ENCODE results near the gene MCCC2. TPM values are rescaled to one million over a fixed set of nuclear protein-coding genes. Genes with fewer than 3 reads are reported as not detected.
A peak's percentile ranks its signal among the peaks of the same experiment; 100 is the strongest.

The MCCC2 gene
- total and polyA plus RNA-seq, 2 of the 13 experiments (the other 11 are each of a cell fraction or from before 2014, with no cell fraction given): 44.8 to 83.6 TPM

DNA sequence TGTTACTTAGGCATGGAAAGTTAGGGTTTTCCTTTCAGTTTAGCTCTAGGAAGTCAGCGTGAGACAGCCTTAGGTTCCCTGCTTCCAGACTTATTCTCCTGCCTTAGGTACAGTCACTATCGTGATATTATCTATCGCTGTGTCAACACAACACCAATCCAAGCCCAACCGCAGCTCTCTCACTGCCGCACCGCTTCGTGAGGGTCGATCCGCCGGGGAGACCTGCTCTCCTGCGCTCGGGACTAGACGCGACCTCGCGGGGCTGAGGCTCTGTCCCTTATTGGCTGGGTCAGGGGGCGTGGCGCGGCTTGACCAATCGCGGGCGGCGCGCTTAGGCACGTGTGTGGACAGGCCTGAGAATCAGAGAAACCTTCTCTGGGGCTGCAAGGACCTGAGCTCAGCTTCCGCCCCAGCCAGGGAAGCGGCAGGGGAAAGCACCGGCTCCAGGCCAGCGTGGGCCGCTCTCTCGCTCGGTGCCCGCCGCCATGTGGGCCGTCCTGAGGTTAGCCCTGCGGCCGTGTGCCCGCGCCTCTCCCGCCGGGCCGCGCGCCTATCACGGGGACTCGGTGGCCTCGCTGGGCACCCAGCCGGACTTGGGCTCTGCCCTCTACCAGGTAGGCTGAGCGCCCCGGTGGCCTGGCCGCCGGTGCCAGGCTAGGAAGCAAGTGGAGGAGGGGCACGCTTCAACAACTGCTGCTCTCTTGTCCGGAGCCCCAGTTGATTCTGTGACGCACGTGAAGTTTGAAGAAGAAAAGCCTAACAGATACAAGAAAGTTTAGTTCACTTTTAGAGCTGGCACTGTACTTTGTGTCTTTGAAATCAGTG, at the start of gene MCCC2 (continued):
- TF ChIP-seq, protein P1, sequence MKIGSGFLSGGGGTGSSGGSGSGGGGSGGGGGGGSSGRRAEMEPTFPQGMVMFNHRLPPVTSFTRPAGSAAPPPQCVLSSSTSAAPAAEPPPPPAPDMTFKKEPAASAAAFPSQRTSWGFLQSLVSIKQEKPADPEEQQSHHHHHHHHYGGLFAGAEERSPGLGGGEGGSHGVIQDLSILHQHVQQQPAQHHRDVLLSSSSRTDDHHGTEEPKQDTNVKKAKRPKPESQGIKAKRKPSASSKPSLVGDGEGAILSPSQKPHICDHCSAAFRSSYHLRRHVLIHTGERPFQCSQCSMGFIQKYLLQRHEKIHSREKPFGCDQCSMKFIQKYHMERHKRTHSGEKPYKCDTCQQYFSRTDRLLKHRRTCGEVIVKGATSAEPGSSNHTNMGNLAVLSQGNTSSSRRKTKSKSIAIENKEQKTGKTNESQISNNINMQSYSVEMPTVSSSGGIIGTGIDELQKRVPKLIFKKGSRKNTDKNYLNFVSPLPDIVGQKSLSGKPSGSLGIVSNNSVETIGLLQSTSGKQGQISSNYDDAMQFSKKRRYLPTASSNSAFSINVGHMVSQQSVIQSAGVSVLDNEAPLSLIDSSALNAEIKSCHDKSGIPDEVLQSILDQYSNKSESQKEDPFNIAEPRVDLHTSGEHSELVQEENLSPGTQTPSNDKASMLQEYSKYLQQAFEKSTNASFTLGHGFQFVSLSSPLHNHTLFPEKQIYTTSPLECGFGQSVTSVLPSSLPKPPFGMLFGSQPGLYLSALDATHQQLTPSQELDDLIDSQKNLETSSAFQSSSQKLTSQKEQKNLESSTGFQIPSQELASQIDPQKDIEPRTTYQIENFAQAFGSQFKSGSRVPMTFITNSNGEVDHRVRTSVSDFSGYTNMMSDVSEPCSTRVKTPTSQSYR (CRISPR knock-in tag; IDR thresholded peaks at IDR 0.05; ENCODE audit: borderline replicate concordance): peak; percentile 0; the same call in 1 of the 2 replicates
- TF ChIP-seq, protein P2, sequence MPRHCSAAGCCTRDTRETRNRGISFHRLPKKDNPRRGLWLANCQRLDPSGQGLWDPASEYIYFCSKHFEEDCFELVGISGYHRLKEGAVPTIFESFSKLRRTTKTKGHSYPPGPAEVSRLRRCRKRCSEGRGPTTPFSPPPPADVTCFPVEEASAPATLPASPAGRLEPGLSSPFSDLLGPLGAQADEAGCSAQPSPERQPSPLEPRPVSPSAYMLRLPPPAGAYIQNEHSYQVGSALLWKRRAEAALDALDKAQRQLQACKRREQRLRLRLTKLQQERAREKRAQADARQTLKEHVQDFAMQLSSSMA (CRISPR knock-in tag; IDR thresholded peaks at IDR 0.05): no peak; the same call in 1 of the 2 replicates
- TF ChIP-seq POGZ (CRISPR knock-in tag; IDR thresholded peaks at IDR 0.05): peak; percentile 86
- no peak for TF ChIP-seq HNRNPH1 (optimal IDR thresholded peaks at IDR 0.05; ENCODE audit: low read depth, low read length)
- TF ChIP-seq SMYD3 (CRISPR knock-in tag; IDR thresholded peaks at IDR 0.05): 0 out of 2 replicates have a peak, but pooled peaks have one; percentile 17
- TF ChIP-seq EZH2 (conservative IDR thresholded peaks at IDR 0.05; ENCODE audit: low read depth, low read length): no peak
- TF ChIP-seq AGO2 (optimal IDR thresholded peaks at IDR 0.05; ENCODE audit: low read depth, low read length): peak; percentile 86
- TF ChIP-seq MIER3 (CRISPR knock-in tag; IDR thresholded peaks at IDR 0.05; ENCODE audit: borderline replicate concordance): peak; percentile 54; the same call in 1 of the 2 replicates
- no peak for TF ChIP-seq SMARCE1 (IDR thresholded peaks at IDR 0.05; ENCODE audit: borderline replicate concordance)
- peak; percentile 77 for TF ChIP-seq THAP11 (CRISPR knock-in tag; IDR thresholded peaks at IDR 0.05)
- no peak for TF ChIP-seq ZNF382 (CRISPR knock-in tag; IDR thresholded peaks at IDR 0.05; ENCODE audit: borderline replicate concordance)
- TF ChIP-seq JUN (CRISPR knock-in tag; IDR thresholded peaks at IDR 0.05): no peak
- TF ChIP-seq ZNF773 (CRISPR knock-in tag; IDR thresholded peaks at IDR 0.05; ENCODE audit: borderline replicate concordance): no peak
- 0 out of 2 replicates have a peak, but pooled peaks have one; percentile 21 for TF ChIP-seq SALL2 (CRISPR knock-in tag; IDR thresholded peaks at IDR 0.05)
- TF ChIP-seq ADNP (CRISPR knock-in tag; IDR thresholded peaks at IDR 0.05): no peak
- TF ChIP-seq GLI4 (CRISPR knock-in tag; IDR thresholded peaks at IDR 0.05; ENCODE audit: borderline replicate concordance): no peak
- TF ChIP-seq IRF9 (CRISPR knock-in tag; IDR thresholded peaks at IDR 0.05; ENCODE audit: borderline replicate concordance): no peak
- TF ChIP-seq MAF1 (CRISPR knock-in tag; IDR thresholded peaks at IDR 0.05; ENCODE audit: borderline replicate concordance): peak; percentile 35; the same call in 1 of the 2 replicates
- TF ChIP-seq FOXA1 (IDR thresholded peaks at IDR 0.05): no peak
- peak; percentile 30; the same call in 1 of the 2 replicates for TF ChIP-seq FOXA1 (CRISPR knock-in tag; IDR thresholded peaks at IDR 0.05)
- TF ChIP-seq TEF (CRISPR knock-in tag; IDR thresholded peaks at IDR 0.05): no peak
- TF ChIP-seq PPARG (CRISPR knock-in tag; conservative IDR thresholded peaks at IDR 0.05): peak; percentile 2; the same call in 1 of the 2 replicates
- no peak for TF ChIP-seq ZNF749 (CRISPR knock-in tag; IDR thresholded peaks at IDR 0.05; ENCODE audit: borderline replicate concordance)
- no peak; the same call in 1 of the 2 replicates for TF ChIP-seq HES4 (CRISPR knock-in tag; IDR thresholded peaks at IDR 0.05; ENCODE audit: borderline replicate concordance)

Data from HepG2 (cell line).